8988T (cell line): Measurements from ENCODE around the gene ZC3H4.

ENCODE experiments used
- DNase-seq: peaks from one replicate; pipeline ENCODE4 v3.0.0; 2011

The ZC3H4 gene

DNA sequence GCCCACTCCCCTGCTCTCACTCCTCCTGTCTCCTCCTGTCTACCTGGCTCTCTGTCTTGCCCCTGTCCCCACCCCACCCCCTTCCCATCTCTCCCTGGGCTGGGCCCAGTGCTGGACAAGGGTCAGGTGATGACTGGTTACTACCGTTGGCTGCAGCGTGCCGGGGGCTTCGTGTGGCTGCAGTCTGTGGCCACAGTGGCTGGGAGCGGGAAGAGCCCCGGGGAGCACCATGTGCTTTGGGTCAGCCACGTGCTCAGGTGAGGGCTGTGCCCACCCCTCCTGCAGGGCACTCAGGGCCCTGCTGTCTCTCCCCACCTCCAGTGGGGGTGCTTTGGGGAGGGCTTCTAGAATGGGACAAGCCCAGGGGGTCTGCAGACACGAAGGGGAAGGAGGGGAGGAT lies 72.7 kb downstream of the ZC3H4 start:
- no peak for DNase-seq

DNA sequence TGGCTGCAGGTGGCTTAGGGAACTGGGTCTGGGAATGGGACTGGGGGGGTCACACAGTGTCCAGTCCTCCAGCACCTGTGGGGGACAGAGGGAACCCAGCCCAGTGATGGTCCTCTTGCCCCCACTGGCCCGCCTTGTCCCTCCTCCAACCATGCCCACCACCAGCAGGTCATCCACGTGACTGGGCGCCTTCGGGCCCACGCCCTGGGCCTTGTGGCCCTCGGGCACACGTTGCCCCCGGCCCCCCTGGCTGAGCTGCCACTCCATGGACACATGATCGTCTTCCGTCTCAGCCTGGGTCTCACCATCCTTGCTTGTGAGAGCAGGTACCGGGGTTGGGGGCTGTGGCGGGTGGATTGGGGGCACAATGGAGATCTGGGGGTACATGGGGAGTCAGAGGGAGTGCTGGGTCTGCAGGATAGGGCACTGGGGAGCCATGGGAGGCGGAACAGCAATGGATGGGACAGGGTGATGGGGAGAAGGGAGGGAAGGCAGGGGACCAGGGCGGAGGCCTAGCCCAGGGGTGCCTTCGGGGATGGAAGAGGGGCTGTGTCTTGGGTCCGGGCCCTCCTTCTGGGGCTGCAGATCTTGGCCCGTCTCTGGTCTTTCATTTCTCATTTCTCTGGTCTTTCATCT lies 74.2 kb downstream of the ZC3H4 start:
- DNase-seq: no peak

DNA sequence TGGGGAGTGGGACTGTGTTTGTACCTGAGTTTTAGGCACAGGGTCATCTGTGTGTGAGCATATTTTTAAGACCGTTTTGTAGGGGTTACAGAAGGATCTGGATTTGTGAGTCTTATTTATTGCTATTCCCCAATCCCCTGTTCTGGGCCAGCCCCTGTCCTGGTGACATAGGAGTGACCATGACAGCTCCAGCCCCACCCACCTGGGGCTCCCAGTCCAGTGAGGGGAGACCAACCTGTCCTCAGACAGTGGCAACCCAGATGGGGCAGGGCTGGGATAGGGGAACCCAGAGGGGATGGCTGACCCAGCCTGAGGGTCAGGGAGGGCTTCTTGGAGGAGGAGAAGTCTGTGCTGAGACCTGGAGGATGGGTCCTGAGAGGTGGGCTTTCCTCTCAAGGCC lies 75.8 kb downstream of the ZC3H4 start:
- no peak for DNase-seq

- no peak for DNase-seq
These were observed 77.4 kb downstream of the ZC3H4 start for GRCh38 chr19:47036097-47036651.

GRCh38 chr19:47035127-47036096 lies 78.2 kb downstream of the ZC3H4 start:
- peak; percentile 94 for DNase-seq

DNA sequence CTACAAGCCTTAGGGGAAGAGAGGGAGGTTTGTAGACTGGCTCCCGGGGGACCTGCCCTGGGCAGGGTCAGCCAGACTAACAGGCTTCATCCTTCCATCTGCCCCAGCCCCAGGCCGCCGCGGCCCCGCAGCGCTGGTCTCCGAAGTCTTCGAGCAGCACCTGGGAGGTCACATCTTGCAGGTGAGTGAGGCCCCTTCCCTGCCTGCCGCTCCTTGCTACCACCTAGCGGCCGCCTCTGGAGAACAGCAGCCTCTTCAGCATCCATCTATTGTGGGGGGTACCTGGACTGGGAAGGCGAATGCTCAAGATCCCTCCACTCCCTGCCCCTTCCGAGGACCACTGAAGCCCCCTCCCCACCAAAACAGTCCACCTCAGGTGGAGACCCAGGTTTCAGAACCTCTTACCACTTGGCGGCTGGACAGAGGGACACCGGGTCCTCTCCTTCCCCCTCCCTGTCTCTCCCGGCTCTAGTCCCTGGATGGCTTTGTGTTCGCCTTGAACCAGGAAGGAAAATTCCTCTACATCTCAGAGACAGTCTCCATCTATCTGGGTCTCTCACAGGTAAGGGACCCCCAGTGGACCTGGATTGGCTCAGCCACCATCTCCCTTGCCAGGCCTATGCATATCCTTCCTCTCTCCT lies 81.3 kb downstream of the ZC3H4 start:
- DNase-seq: peak; percentile 72

DNA sequence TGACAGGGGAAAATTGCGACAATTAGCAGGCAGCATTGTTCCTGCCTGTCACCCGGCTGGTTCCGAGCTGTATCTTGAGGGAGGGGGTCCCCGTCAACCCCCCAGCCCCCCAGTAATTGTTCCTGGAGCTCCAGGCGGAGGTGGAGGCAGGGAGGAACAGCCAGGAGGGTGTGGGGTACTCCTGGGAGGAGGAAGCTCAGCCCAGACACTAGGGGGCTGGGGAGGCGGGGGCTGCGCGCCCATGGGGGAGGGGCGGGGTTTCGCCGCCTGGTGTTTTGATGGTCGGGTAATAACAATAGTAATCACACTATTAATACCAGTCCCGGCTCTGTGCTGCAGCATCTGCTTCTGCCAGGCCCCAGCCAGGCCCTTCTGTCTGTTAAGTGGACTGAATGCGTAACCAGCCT lies 85.4 kb downstream of the ZC3H4 start:
- DNase-seq: no peak

- DNase-seq: no peak
These were observed 85.9 kb downstream of the ZC3H4 start for GRCh38 chr19:47027586-47028088.

DNA sequence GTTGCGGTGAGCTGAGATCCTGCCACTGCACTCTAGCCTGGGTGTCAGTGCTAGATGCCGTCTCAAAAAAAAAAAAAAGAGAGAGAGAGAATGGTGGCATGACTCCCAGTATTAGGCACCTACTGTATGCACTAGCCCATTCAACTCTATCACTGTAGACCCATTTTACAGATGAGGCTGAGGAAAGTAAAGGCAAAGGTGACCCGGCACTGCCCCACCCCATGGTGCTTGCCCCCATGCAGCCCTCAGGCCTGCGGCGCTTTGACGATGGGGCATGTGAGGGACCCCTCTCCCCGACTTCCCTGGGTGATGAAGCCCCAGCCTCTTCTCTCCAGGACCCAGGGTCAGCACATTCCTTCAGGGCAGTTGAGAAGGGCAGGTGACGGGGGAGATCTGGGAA lies 86.7 kb downstream of the ZC3H4 start:
- DNase-seq: no peak

GRCh38 chr19:47026156-47026555 lies 87.4 kb downstream of the ZC3H4 start:
- no peak for DNase-seq

GRCh38 chr19:47024502-47024901 lies 89.1 kb downstream of the ZC3H4 start:
- no peak for DNase-seq

DNA sequence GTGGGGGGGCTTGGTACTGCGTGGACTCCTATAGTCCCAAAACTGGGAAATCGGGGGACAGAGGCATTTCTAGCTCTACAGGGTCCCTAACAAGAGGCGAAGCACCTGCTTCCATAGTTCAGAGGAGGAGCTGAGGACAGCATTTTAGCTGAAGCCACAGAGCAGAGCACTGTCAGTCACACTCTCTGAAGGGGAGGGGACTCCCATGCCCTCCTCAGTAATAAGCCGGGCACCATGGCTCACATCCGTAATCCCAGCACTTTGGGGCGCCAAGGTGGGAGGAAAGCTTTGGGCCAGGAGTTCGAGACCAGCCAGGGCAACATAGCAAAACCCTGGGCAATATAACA lies 90.2 kb downstream of the ZC3H4 start:
- no peak for DNase-seq

DNA sequence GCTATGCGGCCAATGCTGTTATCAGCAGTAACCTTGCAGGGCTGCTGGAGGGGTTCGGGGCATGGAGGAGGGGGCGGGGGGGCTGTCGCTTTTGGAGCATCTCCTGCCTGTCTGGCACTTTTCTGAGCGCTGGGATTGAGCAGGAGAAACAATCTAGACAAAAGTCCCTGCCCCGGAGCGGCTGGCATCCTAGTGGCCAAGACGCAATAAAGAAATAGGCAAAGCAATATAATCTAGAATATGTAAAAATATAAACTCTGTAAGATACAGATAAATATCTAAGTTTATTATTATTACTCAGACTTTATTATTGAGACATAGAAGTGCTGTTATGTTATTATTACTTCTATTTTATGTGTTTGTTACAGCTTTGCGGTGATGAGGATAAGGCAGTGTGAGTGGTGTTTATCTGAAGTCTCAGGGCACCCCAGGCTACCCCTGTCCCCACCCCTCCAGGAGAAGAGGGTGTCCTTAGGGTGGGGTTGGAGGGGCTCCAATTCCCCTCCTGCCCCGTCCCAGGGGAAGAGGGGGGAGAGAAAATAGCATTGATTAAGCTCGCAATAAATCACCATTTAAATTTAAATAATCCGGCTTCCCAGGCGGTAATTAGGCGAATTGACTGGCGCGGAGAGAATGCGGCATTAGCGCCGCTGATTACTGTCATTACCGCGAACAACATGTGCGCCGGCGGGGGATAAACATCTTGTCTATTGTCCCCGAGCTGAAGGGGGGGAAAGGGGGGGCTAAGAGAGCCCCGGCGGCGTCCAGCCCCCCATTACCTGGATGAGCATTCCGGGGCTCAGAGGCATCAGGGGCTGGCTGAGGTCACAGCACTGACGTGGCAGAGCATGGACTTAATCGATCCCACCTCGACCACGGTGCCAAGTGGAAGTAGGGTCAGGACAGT lies 90.8 kb downstream of the ZC3H4 start:
- no peak for DNase-seq

- no peak for DNase-seq
These were observed 91.4 kb downstream of the ZC3H4 start for GRCh38 chr19:47022140-47022536.

DNA sequence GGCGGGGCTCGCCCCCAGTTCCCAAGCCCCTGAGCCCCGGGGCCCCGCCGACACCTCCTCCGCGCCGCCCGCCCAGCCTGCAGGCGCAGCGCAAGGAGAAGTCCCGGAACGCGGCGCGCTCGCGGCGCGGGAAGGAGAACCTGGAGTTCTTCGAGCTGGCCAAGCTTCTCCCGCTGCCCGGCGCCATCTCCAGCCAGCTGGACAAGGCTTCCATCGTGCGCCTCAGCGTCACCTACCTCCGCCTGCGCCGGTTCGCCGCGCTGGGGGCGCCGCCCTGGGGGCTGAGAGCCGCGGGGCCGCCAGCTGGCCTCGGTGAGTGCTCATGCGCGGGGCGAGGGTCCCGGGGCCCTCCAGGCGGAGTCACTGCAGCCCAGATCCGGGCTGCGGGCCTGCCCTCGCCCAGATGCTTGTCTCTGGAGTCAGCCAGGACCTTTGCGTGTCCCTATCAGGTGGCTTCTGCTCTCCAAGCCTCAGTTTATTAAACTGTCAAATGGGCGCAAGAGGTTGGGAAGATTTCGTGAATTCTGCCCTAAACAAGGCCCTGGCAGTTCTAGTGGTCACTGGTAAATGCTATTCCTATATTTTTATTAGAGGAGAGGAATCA lies 91.9 kb downstream of the ZC3H4 start:
- DNase-seq: no peak

GRCh38 chr19:47020992-47021496 lies 92.5 kb downstream of the ZC3H4 start:
- DNase-seq: no peak

DNA sequence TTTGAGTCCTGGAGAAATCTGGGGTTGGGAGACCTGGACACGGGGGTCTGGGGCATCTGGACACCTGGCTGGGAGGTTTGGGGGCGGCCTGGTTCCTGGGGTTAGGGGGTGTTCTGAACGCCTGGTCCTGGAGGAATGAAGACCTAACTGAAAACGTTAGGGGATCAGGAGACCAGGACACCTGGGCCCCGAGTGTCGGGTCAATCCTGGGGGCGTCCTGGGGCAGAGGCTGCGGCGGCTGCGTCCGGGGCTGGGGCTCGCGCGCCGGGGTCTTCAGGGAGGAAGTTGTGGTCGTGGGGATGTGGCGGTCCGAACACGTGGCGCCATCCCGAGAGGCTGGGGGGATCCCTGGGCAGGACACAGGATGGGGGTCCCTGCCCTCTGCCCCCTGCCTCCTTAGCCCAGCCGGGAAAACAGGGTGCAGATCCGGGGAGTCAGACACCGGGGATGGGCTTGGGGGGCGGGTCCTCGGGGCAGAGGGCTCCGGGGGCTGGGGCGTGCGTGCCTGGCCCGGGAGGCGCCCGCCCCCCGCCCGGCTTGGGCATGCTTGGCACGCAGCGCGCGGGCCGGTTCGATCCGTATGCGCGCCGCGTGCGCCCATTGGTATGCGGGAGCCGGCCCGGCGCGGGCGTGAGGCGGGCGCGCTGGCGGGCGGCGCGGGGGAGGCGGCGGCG lies 93.3 kb downstream of the ZC3H4 start:
- no peak for DNase-seq

DNA sequence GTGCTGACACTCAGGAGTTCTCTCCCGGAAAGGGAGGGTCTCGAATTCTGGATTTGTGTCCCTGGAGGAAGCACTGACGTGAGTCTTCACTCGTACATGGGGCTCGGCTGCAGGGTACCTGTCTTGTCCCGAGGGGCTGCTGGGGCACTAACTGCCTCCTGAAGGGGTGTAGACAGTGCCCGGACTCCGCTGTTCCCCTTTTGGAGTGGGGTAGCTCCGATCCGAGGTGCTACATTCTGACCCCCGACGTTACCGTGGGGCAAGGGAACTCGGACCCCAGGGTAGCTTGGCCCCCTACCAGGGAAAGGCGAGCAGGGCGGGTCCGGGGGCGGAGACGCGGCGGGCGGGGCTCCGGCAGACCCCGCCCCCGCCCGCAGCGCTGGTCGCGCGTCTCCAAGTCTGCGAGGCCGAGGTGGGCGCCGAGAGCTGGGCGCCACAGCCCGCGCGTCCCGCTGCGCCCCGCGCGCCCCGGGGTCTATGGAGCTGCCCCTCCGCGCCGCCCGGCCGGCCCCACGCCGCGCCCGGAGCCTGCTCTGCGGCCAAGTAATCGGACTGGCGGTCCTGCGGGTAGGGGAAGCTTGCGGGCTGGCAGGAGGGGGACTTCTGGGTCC lies 94.0 kb downstream of the ZC3H4 start, which contains the start of gene NPAS1:
TSS of gene NPAS1 (plus strand) at position 407 of the 611 bp plus-strand sequence. CDS start 1,211 bp downstream, outside the sequence.
- DNase-seq: no peak

GRCh38 chr19:47018923-47019322 lies 94.7 kb downstream of the ZC3H4 start:
- DNase-seq: no peak
